Measurements from ENCODE around the gene CTDSPL2.
"Not testable (repeated sequence)": the region's sequence is repeated elsewhere in the genome, so short reads cannot be mapped to it uniquely, and the experiment has no call there.

Gene CTDSPL2

DNA sequence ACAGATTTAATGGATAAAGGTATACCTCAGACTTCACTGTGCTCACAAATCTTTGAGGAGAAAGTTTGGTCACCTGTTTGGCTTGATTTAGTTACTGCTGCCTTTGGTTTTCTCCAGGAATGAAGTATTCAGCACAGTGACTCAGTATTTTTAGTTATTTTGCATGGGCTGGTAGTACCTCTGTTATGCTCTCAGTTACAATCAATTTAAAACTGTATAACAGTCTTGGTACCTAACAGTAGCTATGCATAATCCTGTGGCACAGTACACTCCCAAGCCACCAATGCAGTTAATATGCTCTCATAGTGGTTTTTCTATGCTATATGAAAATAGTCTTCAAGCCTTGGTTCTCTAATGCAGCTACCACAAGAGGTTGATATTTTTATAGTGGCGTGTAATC, 97.6 kb downstream of the CTDSPL2 start:
- H3K27ac Mint-ChIP-seq: no peak overlapping the region

DNA sequence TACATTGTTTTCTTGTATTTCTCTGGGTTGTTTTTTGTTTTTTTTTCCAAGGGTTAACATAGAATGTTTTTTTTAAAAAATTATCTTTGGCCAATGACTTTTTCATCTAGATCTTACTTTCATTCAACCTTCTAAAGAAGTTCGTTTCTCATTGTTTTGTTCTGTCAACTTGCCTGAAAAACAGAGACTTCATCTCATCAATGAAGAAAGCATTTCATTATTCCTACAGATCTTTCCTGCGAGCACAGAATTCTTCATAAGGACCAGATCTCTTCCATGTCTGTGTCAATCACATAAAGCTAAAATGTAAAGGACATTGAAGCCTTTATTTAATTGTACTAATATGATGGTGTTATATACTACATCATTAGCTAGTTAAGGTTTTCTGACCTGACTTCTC, 99.8 kb downstream of the CTDSPL2 start:
- Mint-ChIP-seq H3K4me1 (no peaks in the 10 kb centered on the region), H3K27me3 (no peaks in the 10 kb centered on the region), H3K4me3 (no peak overlapping the region), H3K36me3 (peaks cover 15% of the 10 kb centered on the region), H3K27ac (no peak overlapping the region), H3K9me3 (no peaks in the 10 kb centered on the region)
- no peak for ATAC-seq

More for the DNA sequence above, 97.6 kb downstream of the CTDSPL2 start:
- Mint-ChIP-seq H3K36me3 (peaks cover 8% of the 10 kb centered on the region), H3K9me3 (no peaks in the 10 kb centered on the region), H3K27me3 (no peaks in the 10 kb centered on the region), H3K4me1 (no peaks in the 10 kb centered on the region), H3K4me3 (no peak overlapping the region)
- no peak for ATAC-seq

DNA sequence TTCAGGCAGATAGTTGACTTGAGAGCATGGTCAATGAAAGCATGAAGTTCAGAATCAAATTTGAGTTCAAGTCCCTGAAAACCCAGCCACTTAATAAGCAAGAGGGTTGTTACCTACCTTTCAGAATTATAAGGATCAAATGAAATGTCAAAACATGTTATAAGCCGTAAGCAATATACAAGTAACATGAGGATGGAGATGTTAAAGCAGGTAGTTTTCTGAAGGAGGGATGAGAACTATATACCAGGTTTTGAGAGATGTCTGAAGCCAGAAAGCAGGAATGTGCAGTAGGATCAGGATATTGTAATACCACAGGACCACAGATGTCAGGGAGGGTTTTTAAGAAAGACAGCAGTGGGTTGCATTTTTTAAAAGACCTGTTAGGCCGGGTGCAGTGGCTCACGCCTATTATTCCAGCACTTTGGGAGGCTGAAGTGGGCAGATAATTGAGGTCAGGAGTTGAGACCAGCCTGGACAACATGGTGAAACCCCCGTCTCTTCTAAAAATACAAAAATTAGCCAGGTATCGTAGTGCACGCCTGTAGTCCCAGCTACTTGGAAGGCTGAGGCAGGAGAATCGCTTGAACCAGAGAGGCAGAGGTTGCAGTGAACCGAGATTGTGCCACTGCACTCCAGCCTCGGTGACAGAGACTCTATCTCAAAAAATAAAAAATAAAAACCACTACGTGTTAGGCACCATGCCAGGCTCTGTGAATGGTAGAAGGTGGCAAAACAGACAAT, 102.6 kb downstream of the CTDSPL2 start:
- Mint-ChIP-seq H3K36me3 (peaks cover 15% of the 10 kb centered on the region), H3K27me3 (no peaks in the 10 kb centered on the region), H3K4me1 (peaks cover 3% of the 10 kb centered on the region), H3K27ac (no peak overlapping the region), H3K9me3 (no peaks in the 10 kb centered on the region), H3K4me3 (no peak overlapping the region)
- no peak for ATAC-seq

DNA sequence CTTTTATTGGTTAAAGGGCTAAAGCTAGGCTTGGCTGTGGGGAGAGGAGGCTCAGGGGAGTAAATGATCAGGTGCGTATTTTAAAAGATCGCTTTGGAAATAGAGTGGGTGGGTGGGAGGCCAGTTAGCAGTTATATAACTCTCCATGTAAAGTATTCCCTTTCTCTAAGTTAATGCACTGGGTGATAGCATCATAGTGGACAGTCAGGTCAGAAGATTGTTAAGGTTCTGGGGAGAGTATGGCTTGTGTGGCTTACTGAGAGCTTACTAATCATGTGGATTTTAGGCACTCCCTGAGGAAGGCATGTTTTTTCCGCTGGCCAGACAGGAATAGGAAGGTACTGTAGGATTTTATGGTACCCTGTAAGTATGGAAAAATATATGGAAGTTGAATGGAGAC, 103.2 kb downstream of the CTDSPL2 start:
- Mint-ChIP-seq H3K27me3 (no peaks in the 10 kb centered on the region), H3K36me3 (peaks cover 16% of the 10 kb centered on the region), H3K4me3 (no peak overlapping the region), H3K4me1 (peaks cover 10% of the 10 kb centered on the region), H3K27ac (no peak overlapping the region), H3K9me3 (no peaks in the 10 kb centered on the region)
- no peak for ATAC-seq

DNA sequence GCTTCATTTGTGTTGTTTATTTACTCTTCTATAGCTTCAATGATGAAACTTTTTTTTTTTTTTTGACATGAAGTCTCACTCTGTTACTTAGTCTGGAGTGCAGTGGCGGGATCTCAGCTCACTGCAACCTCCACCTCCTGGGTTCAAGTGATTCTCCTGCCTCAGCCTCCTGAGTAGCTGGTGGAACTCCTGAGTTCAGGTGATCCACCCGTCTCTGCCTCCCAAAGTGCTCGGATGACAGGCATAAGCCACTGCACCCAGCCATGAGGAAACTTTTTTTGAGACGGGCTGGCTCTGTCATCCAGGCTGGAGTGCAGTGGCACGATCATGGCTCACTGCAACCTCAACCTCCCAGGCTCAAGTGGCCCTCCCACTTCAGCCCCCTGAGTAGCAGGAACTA, 104.8 kb downstream of the CTDSPL2 start:
- H3K27ac Mint-ChIP-seq: not testable (repeated sequence)

DNA sequence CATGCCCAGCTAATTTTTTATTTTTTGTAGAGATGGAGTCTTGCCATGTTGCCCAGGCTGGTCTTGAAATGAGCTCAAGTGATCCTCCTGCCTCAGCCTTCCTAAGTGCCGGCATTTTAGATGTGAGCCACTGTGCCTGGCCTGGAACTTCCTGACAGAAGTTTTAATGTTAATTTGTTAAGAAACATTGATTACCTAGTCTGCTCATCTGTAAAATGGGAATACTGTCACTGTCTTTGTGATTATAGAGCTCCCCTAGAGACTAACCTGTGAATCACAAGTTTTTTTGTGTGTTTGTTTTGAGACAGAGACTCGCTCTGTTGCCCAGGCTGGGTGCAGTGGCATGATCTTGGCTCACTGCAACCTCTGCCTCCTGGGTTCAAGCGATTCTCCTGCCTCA, 105.3 kb downstream of the CTDSPL2 start:
- no peak overlapping the region for H3K4me3 Mint-ChIP-seq
- peak overlapping the region; percentile 60 for H3K27ac Mint-ChIP-seq
- H3K36me3 Mint-ChIP-seq: peaks cover 12% of the 10 kb centered on the region
- H3K9me3 Mint-ChIP-seq: no peaks in the 10 kb centered on the region
- H3K27me3 Mint-ChIP-seq: no peaks in the 10 kb centered on the region
- H3K4me1 Mint-ChIP-seq: peaks cover 16% of the 10 kb centered on the region
- ATAC-seq: no peak

More for the DNA sequence above, 104.8 kb downstream of the CTDSPL2 start:
- H3K4me1 Mint-ChIP-seq: peaks cover 15% of the 10 kb centered on the region
- not testable (repeated sequence) for H3K27me3 Mint-ChIP-seq, ATAC-seq, H3K9me3 Mint-ChIP-seq, H3K4me3 Mint-ChIP-seq
- peaks cover 12% of the 10 kb centered on the region for H3K36me3 Mint-ChIP-seq

DNA sequence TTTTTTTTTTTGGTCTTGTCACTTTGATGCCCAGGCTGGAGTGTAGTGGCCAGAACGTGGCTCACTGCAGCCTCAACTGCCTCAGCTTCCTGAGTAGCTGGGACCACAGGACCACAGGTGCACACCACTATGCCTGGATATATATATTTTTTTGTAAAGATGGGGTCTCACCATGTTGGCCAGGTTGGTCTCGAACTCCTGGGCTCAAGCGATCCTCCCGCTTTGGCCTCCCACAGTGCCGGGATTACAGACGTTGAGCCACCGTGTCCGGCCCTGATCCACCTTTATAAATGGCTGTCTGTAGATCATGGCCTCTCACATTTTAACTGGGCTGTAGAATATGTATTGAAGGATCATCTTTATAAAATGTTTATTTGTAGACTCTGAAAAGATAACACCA, 107.7 kb downstream of the CTDSPL2 start:
- Mint-ChIP-seq H3K27me3 (no peaks in the 10 kb centered on the region), H3K36me3 (peaks cover 12% of the 10 kb centered on the region), H3K9me3 (no peaks in the 10 kb centered on the region), H3K27ac (no peak overlapping the region), H3K4me3 (peak overlapping the region; percentile 71), H3K4me1 (peaks cover 28% of the 10 kb centered on the region)
- ATAC-seq: no peak

DNA sequence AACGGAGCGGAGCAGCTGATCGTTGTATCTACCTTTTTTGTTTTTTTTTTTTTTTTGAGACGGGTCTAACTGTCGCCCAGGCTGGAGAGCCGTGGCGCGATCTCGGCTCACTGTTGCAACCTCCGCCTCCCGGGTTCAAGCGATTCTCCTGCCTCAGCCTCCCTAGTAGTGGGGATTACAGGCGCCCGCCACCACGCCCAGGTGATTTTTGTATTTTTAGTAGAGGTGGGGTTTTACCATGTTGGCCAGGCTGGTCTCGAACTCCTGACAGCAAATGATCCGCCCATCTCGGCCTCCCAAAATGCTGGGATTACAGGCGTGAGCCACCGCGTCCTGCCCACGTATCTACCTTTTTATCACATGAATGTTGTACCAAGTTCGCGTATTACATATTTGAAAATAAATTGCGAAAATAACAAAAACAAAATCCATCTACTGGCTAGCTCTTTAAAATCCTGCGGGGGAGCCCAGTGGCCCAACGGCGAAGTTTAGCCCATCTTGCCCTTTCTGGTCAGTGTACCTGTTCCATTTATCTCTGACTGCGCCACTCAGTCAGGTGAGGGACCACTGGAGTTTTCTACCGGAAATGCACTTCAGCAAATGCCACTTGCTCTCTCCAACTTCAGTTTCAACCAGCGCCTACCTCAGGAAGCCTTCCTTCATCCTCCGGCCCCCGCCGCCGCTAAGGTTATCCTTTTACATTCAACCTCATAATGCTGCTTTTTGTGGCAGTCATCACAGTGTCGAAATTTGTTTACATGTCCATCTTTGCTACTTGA, 108.3 kb downstream of the CTDSPL2 start:
- no peaks in the 10 kb centered on the region for H3K9me3 Mint-ChIP-seq
- peaks cover 28% of the 10 kb centered on the region for H3K4me1 Mint-ChIP-seq
- no peak for ATAC-seq
- H3K27me3 Mint-ChIP-seq: no peaks in the 10 kb centered on the region
- H3K36me3 Mint-ChIP-seq: peaks cover 8% of the 10 kb centered on the region
- peak overlapping the region; percentile 89 for H3K4me3 Mint-ChIP-seq
- H3K27ac Mint-ChIP-seq: peak overlapping the region; percentile 87

DNA sequence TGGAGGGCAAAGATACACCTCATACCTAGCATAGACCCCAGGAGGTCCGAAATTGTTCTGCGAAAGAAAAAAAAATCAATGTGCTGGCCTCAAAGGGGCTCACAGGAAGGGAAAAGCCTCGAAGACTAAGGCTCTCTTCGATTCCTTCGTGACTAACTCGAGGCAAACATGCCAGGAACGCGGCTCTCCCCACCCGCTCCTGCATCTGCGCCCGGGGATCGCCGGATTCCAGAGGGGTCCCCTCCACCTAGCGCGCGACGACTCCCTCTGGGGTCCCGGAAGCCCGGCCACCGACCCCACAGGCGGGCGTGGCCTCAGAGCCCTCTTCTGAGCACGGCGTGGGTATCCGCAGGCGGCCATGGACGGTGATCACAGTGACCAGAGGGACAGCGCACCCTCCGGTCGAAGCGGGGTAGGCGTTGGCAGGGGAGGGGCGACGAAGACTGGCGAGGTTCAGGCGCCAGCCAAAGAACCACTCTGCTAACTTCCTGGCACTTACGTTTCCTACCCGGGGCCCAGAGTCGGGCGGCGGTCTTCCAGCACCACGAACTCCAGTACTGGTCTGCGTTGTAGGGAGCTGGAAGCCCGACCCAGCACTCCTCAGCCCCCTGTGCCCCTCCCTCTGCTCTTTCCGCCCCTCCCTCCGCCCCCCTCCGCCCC, 109.0 kb downstream of the CTDSPL2 start:
- Mint-ChIP-seq H3K27ac (peak overlapping the region; percentile 87), H3K4me3 (peak overlapping the region; percentile 89), H3K4me1 (peaks cover 35% of the 10 kb centered on the region), H3K36me3 (peaks cover 12% of the 10 kb centered on the region), H3K9me3 (no peaks in the 10 kb centered on the region), H3K27me3 (no peaks in the 10 kb centered on the region)
- ATAC-seq: peak; percentile 86

DNA sequence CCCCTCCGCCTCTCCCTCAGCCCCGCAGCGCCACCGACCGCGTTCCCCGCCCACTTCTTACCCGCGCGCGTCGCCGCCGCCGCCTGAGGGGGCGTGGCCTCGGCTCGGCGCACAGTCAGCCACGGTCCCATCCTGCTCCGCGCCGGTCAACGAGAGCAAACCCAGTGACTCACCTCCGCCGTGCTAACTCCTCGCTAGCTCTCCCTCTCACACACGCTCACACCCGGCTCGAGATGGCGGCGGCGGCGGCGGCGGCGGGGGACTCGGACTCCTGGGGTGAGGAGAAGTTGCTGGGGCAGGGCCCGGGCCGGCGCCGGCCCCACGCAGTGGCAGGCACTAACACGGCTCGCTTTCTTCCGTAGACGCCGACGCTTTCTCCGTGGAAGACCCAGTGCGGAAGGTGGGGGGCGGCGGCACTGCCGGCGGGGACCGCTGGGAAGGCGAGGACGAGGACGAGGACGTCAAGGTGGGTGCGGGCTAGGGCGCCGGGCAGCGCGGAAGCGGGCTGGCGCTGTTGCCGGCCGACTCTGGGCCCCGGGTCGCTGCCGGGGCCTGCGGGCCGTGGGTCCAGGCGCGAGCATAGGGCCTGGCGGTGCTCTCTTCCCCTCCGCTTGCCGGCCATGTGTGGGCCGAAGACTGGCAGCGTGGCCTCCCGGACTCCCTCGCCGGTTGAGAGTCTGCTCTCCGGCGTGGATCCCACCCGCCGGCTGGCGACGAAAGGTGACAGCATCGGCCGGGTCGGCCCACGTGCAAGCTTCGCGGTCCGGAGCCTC, 109.7 kb downstream of the CTDSPL2 start, which contains the start of gene EIF3J:
Gene EIF3J, plus strand, starts transcription at position 186 of the 773 bp plus-strand sequence. Its CDS starts 48 bp downstream, at position 234.
- H3K9me3 Mint-ChIP-seq: no peaks in the 10 kb centered on the region
- H3K4me3 Mint-ChIP-seq: peak within 1 kb of the TSS; percentile 89
- peaks cover 42% of the 10 kb centered on the region for H3K4me1 Mint-ChIP-seq
- peak within 1 kb of the TSS; percentile 87 for H3K27ac Mint-ChIP-seq
- H3K36me3 Mint-ChIP-seq: peaks cover 18% of the 10 kb centered on the region
- H3K27me3 Mint-ChIP-seq: no peaks in the 10 kb centered on the region
- ATAC-seq: peak; percentile 98

DNA sequence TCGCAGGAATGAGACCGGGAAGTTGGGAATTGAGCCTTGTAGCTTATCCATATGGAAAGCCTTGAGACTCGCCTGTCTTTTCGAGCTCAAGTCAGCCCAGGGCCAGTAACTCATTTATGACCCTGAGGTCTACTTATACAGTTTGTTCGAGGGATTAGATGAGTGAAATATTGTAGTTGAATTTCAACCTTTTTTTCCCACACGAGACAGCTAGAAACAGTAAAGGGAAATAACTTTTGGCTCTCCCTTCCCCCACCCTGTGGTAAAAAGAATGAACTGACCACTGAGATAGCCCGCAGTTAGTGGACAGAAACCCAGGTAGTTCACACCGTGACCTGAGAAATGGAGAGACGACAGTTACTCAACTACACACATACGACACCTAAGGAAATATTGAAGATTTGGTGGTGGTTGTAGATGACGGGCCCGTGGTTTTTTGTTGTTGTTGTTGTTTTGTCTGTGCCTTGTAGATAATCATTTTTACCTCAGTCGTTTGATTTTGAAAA, 110.4 kb downstream of the CTDSPL2 start:
- peaks cover 49% of the 10 kb centered on the region for H3K4me1 Mint-ChIP-seq
- H3K9me3 Mint-ChIP-seq: no peaks in the 10 kb centered on the region
- ATAC-seq: no peak
- H3K27me3 Mint-ChIP-seq: no peaks in the 10 kb centered on the region
- H3K4me3 Mint-ChIP-seq: peak overlapping the region; percentile 89
- H3K36me3 Mint-ChIP-seq: peaks cover 18% of the 10 kb centered on the region
- H3K27ac Mint-ChIP-seq: peak overlapping the region; percentile 87

DNA sequence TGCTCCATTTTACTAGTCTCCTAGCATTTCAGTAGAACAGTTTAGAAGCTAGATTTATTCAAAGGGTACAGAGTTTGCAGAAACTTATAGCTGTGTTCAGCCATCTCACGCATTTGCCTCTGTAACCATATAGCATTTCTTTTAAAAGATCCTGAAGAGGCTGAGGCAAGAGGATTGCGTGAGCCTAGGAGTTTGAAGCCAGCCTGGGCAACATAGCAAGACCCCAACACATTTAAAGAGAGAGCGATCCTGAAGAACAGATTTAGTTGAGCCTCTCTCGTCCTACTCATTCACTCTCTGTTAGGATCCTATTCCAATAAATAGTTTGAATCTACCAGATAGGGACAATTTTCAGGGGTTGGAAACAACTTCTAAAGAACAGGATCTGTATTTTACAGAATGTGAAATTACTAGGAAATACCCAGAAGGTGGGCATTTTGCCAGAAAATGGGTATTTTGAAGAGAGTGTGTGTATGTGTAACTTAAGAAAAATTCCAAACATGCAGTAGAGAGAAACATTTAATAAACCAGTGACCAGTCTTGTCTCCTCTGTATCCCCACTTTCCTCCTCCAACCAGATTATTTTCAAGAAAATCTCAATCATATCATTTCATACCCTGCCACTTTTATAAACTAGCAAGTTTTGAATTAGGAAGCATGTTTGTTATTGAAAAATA, 114.0 kb downstream of the CTDSPL2 start:
- no peak overlapping the region for H3K4me3 Mint-ChIP-seq
- H3K4me1 Mint-ChIP-seq: peaks cover 60% of the 10 kb centered on the region

DNA sequence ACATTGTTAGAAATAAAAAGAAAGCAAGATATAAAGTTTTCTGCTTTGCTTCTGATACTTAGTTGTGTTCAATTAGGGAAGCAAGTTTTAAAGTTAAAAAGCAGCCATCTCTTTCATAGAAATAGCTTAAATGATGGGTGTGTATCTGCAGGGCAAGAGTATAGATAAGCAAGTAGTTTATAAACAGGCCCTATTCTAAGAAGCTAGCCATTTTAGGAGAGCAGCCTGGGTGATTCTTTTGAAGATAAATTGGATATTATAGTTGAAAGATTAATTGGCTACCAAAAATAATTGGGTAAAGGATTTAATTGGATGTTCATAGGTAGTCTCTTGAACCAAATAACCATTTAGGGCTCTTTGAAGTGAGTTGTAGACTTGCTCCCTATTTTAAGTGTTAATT, 115.2 kb downstream of the CTDSPL2 start:
- H3K4me3 Mint-ChIP-seq: no peak overlapping the region
- H3K27me3 Mint-ChIP-seq: no peaks in the 10 kb centered on the region
- no peak for ATAC-seq
- H3K9me3 Mint-ChIP-seq: no peaks in the 10 kb centered on the region
- peaks cover 61% of the 10 kb centered on the region for H3K4me1 Mint-ChIP-seq
- H3K36me3 Mint-ChIP-seq: peaks cover 24% of the 10 kb centered on the region
- no peak overlapping the region for H3K27ac Mint-ChIP-seq

More for the DNA sequence above, 114.0 kb downstream of the CTDSPL2 start:
- no peaks in the 10 kb centered on the region for H3K27me3 Mint-ChIP-seq
- ATAC-seq: no peak
- H3K27ac Mint-ChIP-seq: no peak overlapping the region
- H3K36me3 Mint-ChIP-seq: peaks cover 24% of the 10 kb centered on the region
- no peaks in the 10 kb centered on the region for H3K9me3 Mint-ChIP-seq

DNA sequence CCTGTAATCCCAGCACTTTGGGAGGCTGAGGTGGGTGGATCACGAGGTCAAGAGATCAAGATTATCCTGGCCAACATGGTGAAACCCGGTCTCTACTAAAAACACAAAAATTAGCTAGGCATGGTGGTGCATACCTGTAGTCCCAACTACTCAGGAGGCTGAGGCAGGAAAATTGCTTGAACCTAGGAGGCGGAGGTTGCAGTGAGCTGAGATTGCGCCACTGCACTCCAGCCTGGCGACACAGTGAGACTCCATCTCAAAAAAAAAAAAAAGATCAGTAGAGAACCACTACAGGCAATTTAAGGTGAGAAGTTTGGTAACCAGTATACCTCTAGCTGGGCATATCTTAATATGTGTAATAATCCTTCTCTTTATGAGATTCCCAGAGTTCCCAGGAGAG, 117.3 kb downstream of the CTDSPL2 start:
- peaks cover 34% of the 10 kb centered on the region for H3K36me3 Mint-ChIP-seq
- H3K9me3 Mint-ChIP-seq, H3K27ac Mint-ChIP-seq, ATAC-seq, H3K4me3 Mint-ChIP-seq, H3K27me3 Mint-ChIP-seq: not testable (repeated sequence)
- peaks cover 49% of the 10 kb centered on the region for H3K4me1 Mint-ChIP-seq

All from stimulated activated memory B cell treated with anti-CD40 and anti-IgM and Interleukin-4, amounts not matched to agents 10 μg/mL and 1 μg/mL and 100 μg/mL, for 72 hours (primary cell).